MG63 (cell line): ENCODE results near the gene BICDL1. TPM values are rescaled to one million over a fixed set of nuclear protein-coding genes. Genes with fewer than 3 reads are reported as not detected.
"Not testable (repeated sequence)": the region's sequence is repeated elsewhere in the genome, so short reads cannot be mapped to it uniquely, and the experiment has no call there.

Experiments used
- DNase-seq: peaks from one replicate; pipeline ENCODE4 v3.0.0-alpha.2; 2020
- H3K27me3 ChIP-seq: fragments of 250-450 bp; sonication (Bioruptor Pico); 2 replicates; pipeline ENCODE4 v1.5.1; 2020; ENCODE audit warnings: mild to moderate bottlenecking, moderate library complexity
- H3K36me3 ChIP-seq: fragments of 250-450 bp; sonication (Bioruptor Pico); 2 replicates; pipeline ENCODE4 v1.5.1; 2020; ENCODE audit warnings: mild to moderate bottlenecking, moderate library complexity
- H3K4me3 ChIP-seq: fragments of 250-450 bp; sonication (Bioruptor Pico); 2 replicates; pipeline ENCODE4 v1.5.1; 2020; ENCODE audit warnings: mild to moderate bottlenecking, moderate library complexity
- H3K9me3 ChIP-seq: fragments of 250-450 bp; sonication (Bioruptor Pico); 2 replicates; pipeline ENCODE4 v1.5.1; 2020; ENCODE audit warnings: mild to moderate bottlenecking, moderate library complexity
- total RNA-seq: library from RNA; depleted of rRNA; stranded (reverse); fragments of >200 nt; shearing (Covaris generic); gene quantifications from 2 replicates; pipeline ENCODE4 v1.2.3, GENCODE V29; 2014; ENCODE audit warnings: low replicate concordance

The BICDL1 gene
- total RNA-seq, 1 experiment from 2014 or later = not detected

DNA sequence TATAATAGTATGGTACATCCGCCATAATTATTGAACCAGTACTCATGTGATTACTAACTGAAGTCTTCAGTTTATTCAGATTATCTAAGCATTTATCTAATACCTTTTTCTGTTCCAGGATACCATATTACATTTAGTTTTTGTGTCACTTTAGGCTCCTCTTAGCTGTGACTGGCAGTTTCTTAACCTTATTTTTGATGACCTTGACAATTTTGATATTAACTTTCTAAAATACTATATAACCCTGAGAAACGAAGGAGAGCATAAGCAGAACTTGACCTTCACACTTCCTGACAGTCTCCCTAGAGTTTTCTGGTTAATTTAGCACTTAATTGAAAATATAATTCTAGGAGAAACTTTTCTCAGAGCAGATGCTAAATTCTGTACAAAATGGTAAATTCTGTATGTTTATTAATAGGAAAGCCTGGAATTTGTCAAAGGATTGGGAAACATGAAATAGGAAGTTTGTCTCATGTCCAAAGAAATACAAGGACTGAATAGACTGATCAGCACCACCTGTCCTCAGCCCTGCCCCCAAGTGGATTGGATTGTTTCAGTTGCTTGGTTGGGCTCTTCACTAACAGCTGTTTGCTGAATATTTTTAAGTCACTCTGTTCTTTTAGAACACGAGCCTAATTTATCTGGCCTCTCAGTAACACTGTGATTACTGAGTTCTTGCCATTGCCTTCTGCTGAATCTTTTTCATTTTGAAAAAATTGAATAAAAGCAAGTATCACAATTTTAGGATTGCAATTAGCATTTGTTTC lies 6.0 kb downstream of the BICDL1 start:
- DNase-seq = no peak
- no peaks in the 10 kb centered on the region for H3K9me3 ChIP-seq

DNA sequence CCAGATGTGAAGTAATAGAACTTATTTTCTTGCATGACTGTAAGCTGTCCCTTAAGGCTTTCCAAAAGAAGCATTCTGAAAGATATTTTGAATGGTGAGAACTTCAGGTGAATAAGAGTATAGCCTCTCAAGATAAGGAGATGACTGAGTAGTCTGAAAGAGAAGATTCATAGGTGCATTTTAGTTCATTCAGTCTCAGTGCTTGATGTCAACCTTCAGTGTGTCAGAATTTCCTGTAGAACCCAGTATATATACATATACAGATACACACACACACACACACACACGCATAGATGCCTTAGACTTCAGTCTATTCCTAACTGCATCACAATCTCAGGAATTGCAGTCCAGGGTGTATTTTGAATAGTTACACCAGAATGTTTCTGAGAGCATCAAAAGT lies 7.4 kb downstream of the BICDL1 start:
- H3K27me3 ChIP-seq = peaks cover 56% of the 10 kb centered on the region
- no peak overlapping the region for H3K4me3 ChIP-seq
- no peaks in the 10 kb centered on the region for H3K9me3 ChIP-seq
- H3K36me3 ChIP-seq = no peaks in the 10 kb centered on the region
- DNase-seq = no peak

More for the DNA sequence above, 6.0 kb downstream of the BICDL1 start:
- Histone ChIP-seq H3K4me3 (no peak overlapping the region), H3K36me3 (no peaks in the 10 kb centered on the region), H3K27me3 (peaks cover 59% of the 10 kb centered on the region)

DNA sequence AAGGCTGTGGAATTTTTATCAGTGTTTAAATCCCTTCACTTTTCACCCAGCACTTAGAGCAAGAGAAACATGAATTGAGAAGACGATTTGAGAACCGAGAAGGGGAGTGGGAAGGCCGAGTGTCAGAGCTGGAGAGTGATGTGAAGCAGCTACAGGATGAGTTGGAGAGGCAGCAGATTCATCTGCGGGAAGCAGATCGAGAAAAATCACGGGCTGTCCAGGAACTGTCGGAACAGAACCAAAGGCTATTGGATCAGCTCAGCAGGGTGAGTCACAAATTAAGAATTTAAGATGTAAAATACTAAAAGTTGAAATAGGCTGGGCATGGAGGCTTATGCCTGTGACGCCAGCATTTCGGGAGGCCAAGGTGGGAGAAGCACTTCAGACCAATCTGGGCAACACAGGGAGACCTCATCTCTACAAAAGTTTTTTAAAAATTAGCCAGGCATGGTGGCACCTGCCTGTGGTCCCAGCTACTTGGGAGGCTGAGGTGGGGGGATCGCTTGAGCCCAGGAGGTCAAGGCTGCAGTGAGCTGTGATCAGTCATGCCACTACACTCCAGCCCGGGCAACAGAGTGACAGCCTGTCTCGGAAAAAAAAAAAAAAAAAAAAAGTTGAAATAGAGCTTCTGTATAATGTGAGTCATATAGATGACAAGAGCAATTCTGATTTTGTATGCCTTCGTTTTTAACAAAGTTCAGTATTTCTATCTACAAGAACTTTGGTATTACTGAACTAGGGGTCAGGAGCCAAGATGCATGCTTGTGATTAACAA lies 9.6 kb downstream of the BICDL1 start:
- no peak for DNase-seq
- no peaks in the 10 kb centered on the region for H3K36me3 ChIP-seq
- H3K4me3 ChIP-seq = no peak overlapping the region
- no peaks in the 10 kb centered on the region for H3K9me3 ChIP-seq
- H3K27me3 ChIP-seq = peaks cover 50% of the 10 kb centered on the region

DNA sequence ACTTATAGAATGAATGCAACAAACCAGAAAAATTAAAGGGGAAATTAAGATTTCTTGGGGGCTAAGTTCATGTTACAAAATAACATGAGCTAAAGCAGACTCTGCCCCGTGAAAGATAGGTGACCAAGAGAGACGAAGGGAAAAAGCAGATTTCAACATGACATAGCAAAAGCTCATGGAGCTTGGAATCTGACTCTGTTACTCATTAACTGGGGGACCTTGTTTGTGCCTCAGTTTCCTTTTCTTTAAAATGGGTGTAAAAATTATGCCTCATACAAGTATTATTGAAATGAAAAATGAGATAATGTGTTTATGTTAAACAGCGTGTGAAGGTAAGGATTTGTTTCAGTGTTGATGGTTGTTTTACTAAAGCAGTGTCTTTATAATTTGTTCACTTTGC lies 11.5 kb downstream of the BICDL1 start:
- peaks cover 53% of the 10 kb centered on the region for H3K27me3 ChIP-seq
- no peaks in the 10 kb centered on the region for H3K9me3 ChIP-seq

DNA sequence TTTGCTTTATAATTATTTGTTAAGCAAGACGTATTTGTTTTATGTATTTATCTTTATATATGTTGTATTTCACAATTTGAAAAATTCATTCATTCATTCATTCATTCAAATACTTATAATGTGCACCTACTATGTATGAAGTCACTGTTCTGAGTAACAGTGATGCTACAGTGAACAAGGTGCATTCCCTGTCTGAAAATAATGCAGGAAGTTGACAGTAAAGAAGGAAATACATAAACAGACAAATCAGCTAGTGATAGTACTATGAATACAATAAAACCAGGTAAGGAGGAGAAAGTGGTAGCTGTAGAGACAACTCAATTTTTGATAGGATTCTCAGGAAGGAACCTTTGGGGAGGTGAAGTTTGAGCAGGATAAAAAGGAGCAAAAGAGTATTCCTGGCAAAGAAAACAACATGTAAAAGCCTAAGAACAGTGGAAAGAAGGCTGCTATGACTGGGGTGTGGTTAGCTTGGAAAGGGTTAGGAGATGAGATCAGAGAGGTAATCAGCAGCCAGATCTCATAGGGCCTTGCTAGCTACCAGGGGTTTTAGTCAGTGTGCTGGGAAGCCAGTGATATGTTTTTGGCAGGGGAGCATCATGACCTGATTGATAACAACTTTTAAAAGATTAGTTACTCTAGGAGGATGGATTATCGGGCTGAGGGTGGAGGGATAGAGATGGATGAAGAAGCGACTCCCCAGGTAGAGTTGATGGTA lies 17.4 kb downstream of the BICDL1 start:
- H3K9me3 ChIP-seq = no peaks in the 10 kb centered on the region
- H3K36me3 ChIP-seq = no peaks in the 10 kb centered on the region
- peaks cover 17% of the 10 kb centered on the region for H3K27me3 ChIP-seq
- DNase-seq = no peak
- H3K4me3 ChIP-seq = no peak overlapping the region

More for the DNA sequence above, 11.5 kb downstream of the BICDL1 start:
- DNase-seq = no peak
- H3K36me3 ChIP-seq = no peaks in the 10 kb centered on the region
- H3K4me3 ChIP-seq = no peak overlapping the region

DNA sequence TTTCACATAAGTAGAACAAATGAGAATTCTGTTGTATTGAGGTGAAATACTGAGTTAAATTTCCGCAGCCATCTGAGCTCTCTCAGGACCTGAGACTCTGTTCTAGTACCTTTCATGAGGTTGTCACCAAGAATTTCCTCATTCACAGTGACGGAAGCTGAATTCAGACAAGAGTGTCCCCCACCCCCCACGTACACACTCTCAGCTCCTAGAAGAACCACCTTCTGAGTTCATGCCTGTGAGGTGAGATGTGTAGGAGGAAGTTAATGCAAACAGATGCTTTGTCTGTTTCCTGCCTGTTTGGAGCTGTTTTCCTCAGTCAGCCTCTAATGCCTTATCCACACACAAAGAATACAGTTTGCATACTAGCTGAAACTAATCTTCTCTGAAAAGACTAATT lies 18.2 kb downstream of the BICDL1 start:
- H3K36me3 ChIP-seq = no peaks in the 10 kb centered on the region
- no peaks in the 10 kb centered on the region for H3K9me3 ChIP-seq
- H3K27me3 ChIP-seq = peaks cover 24% of the 10 kb centered on the region
- no peak for DNase-seq
- H3K4me3 ChIP-seq = no peak overlapping the region

DNA sequence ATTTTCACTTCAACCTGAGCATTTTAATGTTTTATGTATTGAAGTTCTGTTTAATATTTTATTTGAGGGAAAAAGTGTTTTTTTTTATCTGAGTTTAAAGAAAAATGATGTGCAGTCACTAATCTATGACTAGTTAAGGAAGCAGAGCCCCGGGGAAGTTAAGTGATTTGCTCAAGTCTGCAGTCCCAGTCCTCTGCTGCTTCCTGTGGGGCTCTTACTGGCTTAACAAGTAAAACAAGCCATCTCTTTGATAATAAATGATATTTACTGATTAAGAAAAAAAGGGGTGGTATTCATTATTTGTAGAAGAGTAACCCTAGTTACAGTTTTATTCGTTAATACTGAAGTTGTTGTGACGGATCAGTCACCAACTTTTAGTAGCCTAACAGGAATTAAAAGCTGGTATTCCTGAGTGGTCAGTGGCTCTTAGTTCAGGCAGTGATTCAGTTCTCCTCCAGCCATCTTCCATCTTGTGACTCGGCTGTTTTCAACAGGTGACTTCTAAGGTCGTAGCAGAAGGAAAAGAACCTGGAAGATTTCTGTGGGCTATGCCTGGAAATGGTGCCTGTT lies 21.7 kb downstream of the BICDL1 start:
- no peak for DNase-seq
- no peak overlapping the region for H3K4me3 ChIP-seq
- no peaks in the 10 kb centered on the region for H3K36me3 ChIP-seq

DNA sequence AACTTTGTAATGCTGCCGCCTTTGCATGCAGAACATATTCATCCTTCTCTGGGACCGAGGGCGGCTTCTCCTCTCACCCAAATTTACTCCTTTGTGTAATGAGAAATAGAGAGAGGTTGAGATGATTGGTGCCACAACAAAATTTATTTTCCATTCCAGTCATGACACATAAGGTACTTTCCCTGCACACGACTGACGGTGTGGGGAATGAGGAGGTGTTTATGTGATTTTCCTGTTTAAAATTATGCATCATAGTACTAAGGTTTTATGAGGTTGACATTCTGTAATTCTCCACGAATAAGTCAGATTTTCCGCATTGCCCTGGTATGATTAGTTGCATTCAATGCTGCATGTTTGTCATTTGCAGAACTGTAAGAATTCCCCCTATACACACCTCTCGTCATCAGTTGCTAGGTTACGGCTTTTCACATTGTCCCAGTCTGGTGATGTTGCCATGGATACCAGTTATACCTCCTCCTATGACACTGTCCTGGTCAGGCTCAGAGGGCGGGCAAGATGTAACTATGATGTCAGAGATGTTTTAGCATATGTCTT lies 23.1 kb downstream of the BICDL1 start:
- Histone ChIP-seq H3K27me3 (peaks cover 18% of the 10 kb centered on the region), H3K4me3 (no peak overlapping the region), H3K36me3 (no peaks in the 10 kb centered on the region), H3K9me3 (no peaks in the 10 kb centered on the region)
- no peak for DNase-seq

More for the DNA sequence above, 21.7 kb downstream of the BICDL1 start:
- Histone ChIP-seq H3K27me3 (peaks cover 18% of the 10 kb centered on the region), H3K9me3 (no peaks in the 10 kb centered on the region)

DNA sequence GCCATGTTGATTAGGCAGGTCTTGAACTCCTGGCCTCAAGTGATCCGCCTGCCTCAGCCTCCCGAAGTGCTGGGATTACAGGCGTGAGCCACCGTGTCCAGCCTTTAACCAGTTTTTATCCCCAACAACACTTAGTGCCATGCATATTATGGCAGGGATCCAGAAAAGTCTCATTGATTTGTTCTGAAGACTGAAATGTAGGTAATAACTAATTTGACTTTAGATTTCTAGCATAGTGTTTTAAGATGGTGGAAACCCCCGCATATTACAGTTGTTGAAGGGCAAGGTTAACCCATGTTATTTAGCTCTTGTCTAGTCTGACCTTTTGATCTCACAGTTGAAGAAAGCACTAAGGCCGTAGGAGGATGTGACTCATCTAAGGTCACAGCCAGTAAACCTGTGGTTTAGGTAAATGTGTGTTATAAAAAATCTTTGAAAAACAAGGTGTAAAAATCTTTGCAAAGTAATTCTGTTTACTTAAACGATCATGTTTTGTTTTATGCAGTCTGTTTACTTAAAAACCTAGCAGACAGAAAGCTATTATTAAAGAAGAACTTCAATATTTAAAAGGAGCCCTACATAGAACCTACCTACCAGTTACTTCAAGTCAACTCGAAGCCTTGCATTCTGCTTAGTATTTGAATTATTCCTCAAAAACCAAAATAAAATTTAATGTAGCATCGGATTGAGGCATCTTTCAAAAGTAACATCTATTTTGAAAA lies 24.8 kb downstream of the BICDL1 start:
- no peaks in the 10 kb centered on the region for H3K36me3 ChIP-seq
- no peak overlapping the region for H3K4me3 ChIP-seq
- peaks cover 18% of the 10 kb centered on the region for H3K27me3 ChIP-seq
- DNase-seq = no peak
- H3K9me3 ChIP-seq = no peaks in the 10 kb centered on the region

DNA sequence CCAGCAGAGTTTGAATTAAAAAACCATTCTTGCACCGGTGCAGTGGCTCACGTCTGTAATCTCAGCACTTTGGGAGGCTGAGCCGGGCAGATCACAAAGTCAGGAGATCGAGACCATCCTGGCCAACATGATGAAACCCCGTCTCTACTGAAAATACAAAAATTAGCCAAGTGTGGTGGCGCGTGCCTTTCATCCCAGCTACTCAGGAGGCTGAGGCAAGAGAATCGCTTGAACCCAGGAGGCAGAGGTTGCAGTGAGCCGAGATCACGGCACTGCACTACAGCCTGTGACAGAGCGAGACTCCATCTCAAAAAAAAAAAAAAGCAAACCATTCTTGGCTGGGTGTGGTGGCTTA lies 25.3 kb downstream of the BICDL1 start:
- not testable (repeated sequence) for H3K36me3 ChIP-seq, DNase-seq
- peaks cover 18% of the 10 kb centered on the region for H3K27me3 ChIP-seq

DNA sequence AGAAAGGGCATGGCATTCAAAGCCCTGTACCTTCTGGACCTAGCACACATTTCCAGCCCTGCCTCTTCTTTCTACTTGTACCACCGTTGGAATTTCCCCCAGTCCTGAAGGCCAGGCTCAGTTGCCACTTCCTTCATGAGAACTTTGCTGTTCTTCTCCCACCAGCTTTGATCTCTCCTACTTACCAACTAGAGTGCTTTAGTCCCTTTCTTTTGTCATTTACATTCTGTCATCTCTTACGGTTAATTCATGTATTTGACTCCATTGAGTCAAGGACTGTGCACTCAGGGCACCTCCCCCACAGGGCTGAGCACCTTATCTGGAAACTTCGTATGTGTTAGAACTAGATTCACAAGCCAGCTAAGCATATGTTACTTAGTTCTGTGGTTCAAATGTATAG lies 26.3 kb downstream of the BICDL1 start:
- Histone ChIP-seq H3K36me3 (no peaks in the 10 kb centered on the region), H3K4me3 (no peak overlapping the region), H3K9me3 (no peaks in the 10 kb centered on the region), H3K27me3 (peaks cover 15% of the 10 kb centered on the region)
- DNase-seq = no peak

More for the DNA sequence above, 25.3 kb downstream of the BICDL1 start:
- not testable (repeated sequence) for H3K4me3 ChIP-seq, H3K9me3 ChIP-seq

DNA sequence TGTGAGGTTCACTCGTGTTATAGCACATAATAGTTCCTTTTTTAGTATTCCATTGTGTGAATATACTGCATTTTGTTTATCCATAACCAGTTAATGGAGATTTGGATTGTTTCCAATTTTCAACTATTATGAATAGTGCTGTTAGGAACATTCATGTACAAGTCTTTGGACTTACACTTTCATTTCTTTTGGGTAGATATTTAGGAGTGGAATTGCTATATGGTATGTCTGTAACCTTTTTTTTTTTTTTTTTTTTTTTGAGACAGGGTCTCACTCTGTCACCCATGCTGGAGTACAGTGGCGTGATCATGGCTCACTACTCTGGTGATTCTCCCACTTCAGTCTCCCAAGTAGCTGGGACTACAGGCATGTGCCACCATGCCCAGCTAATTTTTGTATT lies 27.2 kb downstream of the BICDL1 start:
- not testable (repeated sequence) for H3K9me3 ChIP-seq, H3K4me3 ChIP-seq, DNase-seq, H3K36me3 ChIP-seq
- peaks cover 15% of the 10 kb centered on the region for H3K27me3 ChIP-seq

DNA sequence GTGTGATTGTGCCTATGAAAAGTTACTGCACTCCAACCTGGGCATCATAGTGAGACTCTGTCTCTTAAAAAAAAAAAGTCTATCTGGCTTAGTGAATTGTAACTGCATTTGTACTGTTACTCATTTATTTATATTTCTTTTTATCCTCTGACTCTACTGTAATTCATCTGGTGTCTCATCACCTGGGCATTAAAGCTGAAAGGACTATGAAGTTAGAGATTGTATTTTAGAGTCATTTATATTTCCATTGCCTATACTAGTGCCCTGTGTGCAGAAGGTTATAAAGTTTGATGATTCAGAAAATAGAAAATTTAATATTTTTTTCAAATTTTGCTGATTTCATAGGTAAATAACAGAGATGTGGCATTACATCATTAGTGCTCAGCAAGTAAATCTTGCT lies 30.2 kb downstream of the BICDL1 start:
- H3K36me3 ChIP-seq = no peaks in the 10 kb centered on the region
- no peak overlapping the region for H3K4me3 ChIP-seq
- no peaks in the 10 kb centered on the region; the same call in none of the 2 replicates for H3K27me3 ChIP-seq
- H3K9me3 ChIP-seq = no peaks in the 10 kb centered on the region
- no peak for DNase-seq

DNA sequence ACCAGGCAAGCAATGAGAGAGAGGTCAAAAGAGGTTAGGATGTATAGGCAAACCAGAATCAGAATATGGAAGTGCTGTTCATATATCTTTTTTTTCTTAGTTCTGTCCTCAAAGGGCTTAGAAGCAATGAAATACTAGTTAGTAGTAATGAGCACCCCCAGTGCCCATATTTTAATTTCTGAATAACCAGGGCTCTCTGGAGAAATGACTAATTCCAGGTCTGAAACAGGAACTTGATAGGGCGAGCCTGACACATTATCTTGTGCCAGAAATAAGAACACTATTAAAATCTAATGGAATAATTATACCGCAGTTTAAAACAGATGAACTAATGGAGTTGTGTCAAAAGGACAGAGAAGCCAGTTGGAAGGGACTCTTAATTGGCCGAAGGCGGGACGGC lies 30.9 kb downstream of the BICDL1 start:
- Histone ChIP-seq H3K4me3 (no peak overlapping the region), H3K27me3 (no peaks in the 10 kb centered on the region; the same call in none of the 2 replicates), H3K36me3 (no peaks in the 10 kb centered on the region), H3K9me3 (no peaks in the 10 kb centered on the region)
- DNase-seq = no peak

DNA sequence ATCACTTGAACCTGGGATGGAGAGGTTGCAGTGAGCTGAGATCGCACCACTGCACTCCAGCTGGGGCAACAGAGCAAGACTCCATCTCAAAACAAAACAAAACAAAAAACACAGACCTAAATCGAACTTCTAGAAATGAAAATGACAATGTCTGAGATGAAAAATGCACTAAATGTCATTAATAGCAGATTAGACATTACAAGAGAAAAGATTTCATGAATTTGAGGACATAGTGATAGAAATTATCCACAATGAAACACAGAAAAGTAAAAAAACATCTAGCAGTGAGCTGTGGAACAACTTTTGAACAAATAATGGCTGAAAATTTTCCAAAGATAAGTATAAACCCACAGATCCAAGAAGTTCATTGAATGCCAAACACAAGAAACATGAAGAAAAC lies 35.2 kb downstream of the BICDL1 start:
- Histone ChIP-seq H3K36me3 (no peaks in the 10 kb centered on the region), H3K27me3 (no peaks in the 10 kb centered on the region), H3K9me3 (no peaks in the 10 kb centered on the region), H3K4me3 (no peak overlapping the region)
- no peak for DNase-seq

DNA sequence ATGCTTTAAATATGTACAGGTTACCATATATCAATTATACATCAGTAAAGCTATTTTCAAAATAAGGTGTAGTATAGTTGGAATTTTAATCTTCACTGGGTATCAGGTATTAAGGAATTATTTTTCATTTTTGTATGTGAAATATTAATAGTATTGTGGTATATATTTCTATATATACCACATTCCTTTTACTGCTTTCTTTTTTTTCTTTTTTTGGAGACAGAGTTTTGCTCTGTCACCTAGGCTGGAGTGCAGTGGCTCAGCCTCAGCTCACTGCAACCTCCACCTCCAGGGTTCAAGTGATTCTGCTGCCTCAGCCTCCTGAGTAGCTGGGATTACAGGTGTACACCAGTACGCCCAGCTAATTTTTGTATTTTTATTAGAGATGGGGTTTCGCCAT lies 36.6 kb downstream of the BICDL1 start:
- Histone ChIP-seq H3K4me3 (no peak overlapping the region), H3K36me3 (no peaks in the 10 kb centered on the region), H3K9me3 (no peaks in the 10 kb centered on the region), H3K27me3 (no peaks in the 10 kb centered on the region)
- no peak for DNase-seq
